SK-N-SH treated with all-trans-retinoic acid at 6 μM for 48 hours (cell line): ENCODE measurements around the gene TXLNA.

Experiments
- ATAC-seq: fragments of 200-7000 bp; cut with Tn5 transposase; 3 replicates; pipeline ENCODE4 v1.9.1; 2020; ENCODE audit warnings: mild to moderate bottlenecking, moderate library complexity
- ARNTL ChIP-seq: fragments of 450-650 bp; formaldehyde crosslinking; IDR thresholded peaks from 2 replicates; pipeline ENCODE4 v1.5.0; 2020; ENCODE audit warnings: low read depth, mild to moderate bottlenecking, moderate library complexity, borderline replicate concordance
- BACH2 ChIP-seq: fragments of 250-450 bp; sonication (Bioruptor Pico); IDR thresholded peaks from 2 replicates; pipeline ENCODE4 v1.9.0; 2021; ENCODE audit warnings: mild to moderate bottlenecking, borderline replicate concordance
- CSDC2 ChIP-seq: fragments of 250-450 bp; sonication (Bioruptor Pico); IDR thresholded peaks from 2 replicates; pipeline ENCODE4 v1.5.0; 2020; ENCODE audit warnings: mild to moderate bottlenecking, moderate library complexity
- GLIS3 ChIP-seq: fragments of 250-450 bp; sonication (Bioruptor Pico); IDR thresholded peaks from 2 replicates; pipeline ENCODE4 v1.5.0; 2020; ENCODE audit warnings: mild to moderate bottlenecking, moderate library complexity
- ISL1 ChIP-seq: fragments of 250-450 bp; sonication (Bioruptor Pico); IDR thresholded peaks from 2 replicates; pipeline ENCODE4 v2.1.2; 2022; ENCODE audit warnings: mild to moderate bottlenecking, moderate library complexity
- OSR1 ChIP-seq: fragments of 250-450 bp; sonication (Bioruptor Pico); IDR thresholded peaks from 2 replicates; pipeline ENCODE4 v1.8.0; 2022; ENCODE audit warnings: moderate library complexity, mild to moderate bottlenecking, inconsistent platforms
- PATZ1 ChIP-seq: fragments of 250-450 bp; sonication (Bioruptor Pico); IDR thresholded peaks from 2 replicates; pipeline ENCODE4 v1.8.0; 2020; ENCODE audit warnings: mild to moderate bottlenecking, moderate library complexity, borderline replicate concordance
- POU6F1 ChIP-seq: fragments of 250-450 bp; sonication (Bioruptor Pico); IDR thresholded peaks from 2 replicates; pipeline ENCODE4 v1.8.0; 2021; ENCODE audit warnings: low read depth, mild to moderate bottlenecking, moderate library complexity, borderline replicate concordance
- PPARA ChIP-seq: fragments of 250-450 bp; sonication (Bioruptor Pico); IDR thresholded peaks from 2 replicates; pipeline ENCODE4 v1.5.0; 2020; ENCODE audit warnings: mild to moderate bottlenecking, borderline replicate concordance
- RARB ChIP-seq: fragments of 250-450 bp; sonication (Bioruptor Pico); IDR thresholded peaks from 2 replicates; pipeline ENCODE4 v1.8.0; 2021; ENCODE audit warnings: mild to moderate bottlenecking, moderate library complexity
- SNAI2 ChIP-seq: fragments of 250-450 bp; sonication (Bioruptor Pico); IDR thresholded peaks from 2 replicates; pipeline ENCODE4 v1.5.0; 2020; ENCODE audit warnings: mild to moderate bottlenecking, moderate library complexity
- TOX ChIP-seq: fragments of 250-450 bp; sonication (Bioruptor Pico); IDR thresholded peaks from 2 replicates; pipeline ENCODE4 v1.8.0; 2021; ENCODE audit warnings: mild to moderate bottlenecking, moderate library complexity, borderline replicate concordance
- ZC3H10 ChIP-seq: fragments of 250-450 bp; sonication (Bioruptor Pico); IDR thresholded peaks from 2 replicates; pipeline ENCODE4 v1.5.1; 2021; ENCODE audit warnings: mild to moderate bottlenecking, moderate library complexity
- ZFP3 ChIP-seq: fragments of 250-450 bp; sonication (Bioruptor Pico); IDR thresholded peaks from 2 replicates; pipeline ENCODE4 v1.5.0; 2020; ENCODE audit warnings: mild to moderate bottlenecking, moderate library complexity
- ZFP30 ChIP-seq: fragments of 450-650 bp; formaldehyde crosslinking; IDR thresholded peaks from 2 replicates; pipeline ENCODE4 v1.5.0; 2022; ENCODE audit warnings: mild to moderate bottlenecking, moderate library complexity
- ZNF565 ChIP-seq: fragments of 450-650 bp; formaldehyde crosslinking; conservative IDR thresholded peaks from 2 replicates; pipeline ENCODE4 v1.5.0; 2020; ENCODE audit warnings: low read depth, mild to moderate bottlenecking, moderate library complexity
- ZNF70 ChIP-seq: fragments of 450-650 bp; formaldehyde crosslinking; IDR thresholded peaks from 2 replicates; pipeline ENCODE4 v1.5.0; 2020; ENCODE audit warnings: mild to moderate bottlenecking, moderate library complexity
- ZNF8 ChIP-seq: fragments of 450-650 bp; formaldehyde crosslinking; IDR thresholded peaks from 2 replicates; pipeline ENCODE4 v1.5.0; 2020; ENCODE audit warnings: mild to moderate bottlenecking, moderate library complexity
- TF ChIP-seq, protein P1 (sequence below): fragments of 250-450 bp; sonication (Bioruptor Pico); IDR thresholded peaks from 2 replicates; pipeline ENCODE4 v1.5.1; 2021; ENCODE audit warnings: mild to moderate bottlenecking, moderate library complexity
- TF ChIP-seq, protein P2 (sequence below): fragments of 250-450 bp; sonication (Bioruptor Pico); IDR thresholded peaks from 2 replicates; pipeline ENCODE4 v1.5.0; 2020; ENCODE audit warnings: mild to moderate bottlenecking, moderate library complexity

Gene TXLNA

DNA sequence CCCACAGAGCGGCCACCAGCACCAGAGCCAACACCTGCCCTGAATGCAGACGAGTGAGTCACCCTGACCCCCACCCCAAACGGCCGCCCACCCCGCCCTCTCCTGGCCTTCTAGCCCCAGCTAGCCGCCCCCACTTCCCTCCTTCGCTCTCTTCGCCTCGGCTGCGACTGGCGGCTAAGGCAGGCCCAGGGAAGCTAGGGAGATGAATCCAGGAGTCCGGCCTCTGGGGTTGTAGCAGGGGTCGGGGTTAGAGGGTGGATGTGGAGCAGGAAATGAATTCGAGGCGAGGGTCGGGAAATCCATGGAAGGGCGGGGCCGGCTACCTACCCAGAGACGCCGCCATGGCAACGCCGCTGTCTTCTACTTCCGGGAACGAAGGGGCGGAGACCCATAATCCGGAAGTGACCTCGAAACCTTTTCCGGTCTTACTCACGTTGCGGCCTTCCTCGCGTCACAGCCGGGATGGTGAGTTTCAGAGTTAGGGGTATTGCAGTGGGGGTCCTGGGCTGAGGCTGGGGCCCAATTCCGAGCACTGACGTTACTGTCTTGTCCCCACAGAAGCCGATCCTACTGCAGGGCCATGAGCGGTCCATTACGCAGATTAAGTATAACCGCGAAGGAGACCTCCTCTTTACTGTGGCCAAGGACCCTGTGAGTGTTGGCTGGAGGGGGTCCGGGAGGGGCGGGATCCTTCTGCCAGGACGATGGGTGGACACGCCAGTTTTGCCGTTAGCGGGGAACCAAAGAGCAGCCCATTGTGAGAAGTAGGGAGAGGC, 42.7 kb downstream of the TXLNA start, which contains the start of the genes EIF3I and TMEM234 (continued):
- TF ChIP-seq POU6F1 (CRISPR knock-in tag) (no peak), ISL1 (no peak), GLIS3 (CRISPR knock-in tag) (no peak), CSDC2 (no peak), ZFP3 (CRISPR knock-in tag) (no peak), ZC3H10 (CRISPR knock-in tag) (no peak), TOX (no peak)

- no peak for ATAC-seq
- TF ChIP-seq ZNF70 (CRISPR knock-in tag) = no peak
- TF ChIP-seq ZFP30 (CRISPR knock-in tag) = no peak
- TF ChIP-seq GLIS3 (CRISPR knock-in tag) = no peak
- TF ChIP-seq OSR1 (CRISPR knock-in tag) = no peak
Measured at GRCh38 chr1:32223683-32224082, 44.2 kb downstream of the TXLNA start.

DNA sequence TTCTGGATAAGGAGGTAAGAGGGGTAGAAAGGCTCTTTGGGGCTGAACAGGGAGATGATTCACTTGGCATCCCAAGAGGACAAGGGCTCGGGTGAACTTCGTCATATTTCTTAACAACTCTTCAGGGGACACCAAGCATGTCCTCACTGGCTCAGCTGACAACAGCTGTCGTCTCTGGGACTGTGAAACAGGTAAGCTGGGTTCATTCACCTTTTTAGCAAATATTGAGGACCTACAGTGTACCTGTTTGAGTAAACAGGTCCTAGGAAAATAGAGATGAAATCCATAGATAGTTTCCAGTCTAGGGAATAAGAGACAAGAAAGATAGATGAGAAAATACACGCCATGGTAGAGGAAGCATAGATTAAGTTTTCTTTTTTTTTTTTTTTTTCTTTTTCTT, 44.8 kb downstream of the TXLNA start:
- no peak for TF ChIP-seq POU6F1 (CRISPR knock-in tag)
- TF ChIP-seq RARB (CRISPR knock-in tag) = no peak
- TF ChIP-seq BACH2 (CRISPR knock-in tag) = no peak
- no peak for TF ChIP-seq ZC3H10 (CRISPR knock-in tag)
- TF ChIP-seq ZNF70 (CRISPR knock-in tag) = no peak
- no peak for TF ChIP-seq PPARA
- TF ChIP-seq ARNTL (CRISPR knock-in tag) = no peak
- TF ChIP-seq SNAI2 = no peak
- no peak for TF ChIP-seq ZNF565 (CRISPR knock-in tag)
- TF ChIP-seq, protein P1, sequence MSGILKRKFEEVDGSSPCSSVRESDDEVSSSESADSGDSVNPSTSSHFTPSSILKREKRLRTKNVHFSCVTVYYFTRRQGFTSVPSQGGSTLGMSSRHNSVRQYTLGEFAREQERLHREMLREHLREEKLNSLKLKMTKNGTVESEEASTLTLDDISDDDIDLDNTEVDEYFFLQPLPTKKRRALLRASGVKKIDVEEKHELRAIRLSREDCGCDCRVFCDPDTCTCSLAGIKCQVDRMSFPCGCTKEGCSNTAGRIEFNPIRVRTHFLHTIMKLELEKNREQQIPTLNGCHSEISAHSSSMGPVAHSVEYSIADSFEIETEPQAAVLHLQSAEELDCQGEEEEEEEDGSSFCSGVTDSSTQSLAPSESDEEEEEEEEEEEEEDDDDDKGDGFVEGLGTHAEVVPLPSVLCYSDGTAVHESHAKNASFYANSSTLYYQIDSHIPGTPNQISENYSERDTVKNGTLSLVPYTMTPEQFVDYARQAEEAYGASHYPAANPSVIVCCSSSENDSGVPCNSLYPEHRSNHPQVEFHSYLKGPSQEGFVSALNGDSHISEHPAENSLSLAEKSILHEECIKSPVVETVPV (CRISPR knock-in tag) = no peak
- no peak for TF ChIP-seq PATZ1 (CRISPR knock-in tag)
- no peak for TF ChIP-seq ZNF8 (CRISPR knock-in tag)
- TF ChIP-seq TOX = no peak
- TF ChIP-seq, protein P2, sequence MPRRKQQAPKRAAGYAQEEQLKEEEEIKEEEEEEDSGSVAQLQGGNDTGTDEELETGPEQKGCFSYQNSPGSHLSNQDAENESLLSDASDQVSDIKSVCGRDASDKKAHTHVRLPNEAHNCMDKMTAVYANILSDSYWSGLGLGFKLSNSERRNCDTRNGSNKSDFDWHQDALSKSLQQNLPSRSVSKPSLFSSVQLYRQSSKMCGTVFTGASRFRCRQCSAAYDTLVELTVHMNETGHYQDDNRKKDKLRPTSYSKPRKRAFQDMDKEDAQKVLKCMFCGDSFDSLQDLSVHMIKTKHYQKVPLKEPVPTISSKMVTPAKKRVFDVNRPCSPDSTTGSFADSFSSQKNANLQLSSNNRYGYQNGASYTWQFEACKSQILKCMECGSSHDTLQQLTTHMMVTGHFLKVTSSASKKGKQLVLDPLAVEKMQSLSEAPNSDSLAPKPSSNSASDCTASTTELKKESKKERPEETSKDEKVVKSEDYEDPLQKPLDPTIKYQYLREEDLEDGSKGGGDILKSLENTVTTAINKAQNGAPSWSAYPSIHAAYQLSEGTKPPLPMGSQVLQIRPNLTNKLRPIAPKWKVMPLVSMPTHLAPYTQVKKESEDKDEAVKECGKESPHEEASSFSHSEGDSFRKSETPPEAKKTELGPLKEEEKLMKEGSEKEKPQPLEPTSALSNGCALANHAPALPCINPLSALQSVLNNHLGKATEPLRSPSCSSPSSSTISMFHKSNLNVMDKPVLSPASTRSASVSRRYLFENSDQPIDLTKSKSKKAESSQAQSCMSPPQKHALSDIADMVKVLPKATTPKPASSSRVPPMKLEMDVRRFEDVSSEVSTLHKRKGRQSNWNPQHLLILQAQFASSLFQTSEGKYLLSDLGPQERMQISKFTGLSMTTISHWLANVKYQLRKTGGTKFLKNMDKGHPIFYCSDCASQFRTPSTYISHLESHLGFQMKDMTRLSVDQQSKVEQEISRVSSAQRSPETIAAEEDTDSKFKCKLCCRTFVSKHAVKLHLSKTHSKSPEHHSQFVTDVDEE = no peak
- no peak for TF ChIP-seq OSR1 (CRISPR knock-in tag)
- no peak for ATAC-seq
